ENCODE measurements around the gene PAQR5. TPM values are rescaled to one million over a fixed set of nuclear protein-coding genes. Genes with fewer than 3 reads are reported as not detected.

The PAQR5 gene
- total and polyA plus RNA-seq, 2 donors from 2014 or later, result 32.7 to 51.3 TPM

DNA sequence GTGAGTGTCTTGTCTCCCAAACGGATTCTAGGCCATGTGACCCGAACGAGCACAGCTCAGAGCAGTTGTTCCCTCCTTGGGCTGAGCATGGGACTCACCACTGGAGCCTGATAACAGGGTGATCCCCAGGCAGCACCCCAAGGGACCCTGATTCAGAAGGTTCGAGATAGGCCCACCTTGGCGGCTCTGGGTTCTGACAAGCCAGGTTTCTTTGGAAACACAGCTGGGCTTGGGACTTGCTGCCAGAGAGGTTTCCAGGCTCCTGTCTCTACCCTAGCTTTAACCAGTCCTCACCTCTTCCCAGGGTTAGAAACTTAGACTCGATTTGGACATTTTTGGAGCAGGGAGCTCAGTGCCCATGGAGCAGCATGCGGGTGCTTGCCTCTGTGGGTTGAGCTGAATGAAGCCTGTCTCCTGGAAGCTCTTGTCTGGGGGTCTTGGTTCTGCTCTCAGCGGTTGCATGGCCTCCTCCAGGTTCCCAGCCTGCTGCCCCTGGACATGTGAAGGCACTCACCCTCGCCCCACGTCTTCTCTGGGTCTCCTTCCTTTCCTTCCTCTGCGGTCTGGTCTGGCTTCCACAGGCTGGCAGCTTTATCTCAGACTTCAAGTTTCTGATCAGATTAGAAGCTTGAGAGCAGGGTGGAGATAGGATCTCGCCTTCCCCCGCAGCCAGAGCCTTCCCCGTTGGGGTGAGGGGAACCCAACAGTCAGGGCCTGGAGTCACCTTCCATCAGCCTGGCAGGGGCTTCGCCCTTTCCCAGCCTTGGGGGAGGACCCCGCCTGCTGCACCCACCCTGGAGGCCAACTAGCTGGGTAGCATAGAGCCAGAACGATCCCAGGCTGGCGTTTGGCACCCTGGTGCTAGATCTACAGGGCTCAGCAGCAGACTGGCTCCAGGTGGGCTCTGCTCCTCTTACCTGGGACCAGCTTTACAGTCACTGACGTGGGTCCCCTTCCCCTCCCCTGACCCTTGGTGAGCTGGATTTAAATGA is 21.0 kb downstream of the PAQR5 start:
- FAIRE-seq, result no peak
- TF ChIP-seq, protein P1, sequence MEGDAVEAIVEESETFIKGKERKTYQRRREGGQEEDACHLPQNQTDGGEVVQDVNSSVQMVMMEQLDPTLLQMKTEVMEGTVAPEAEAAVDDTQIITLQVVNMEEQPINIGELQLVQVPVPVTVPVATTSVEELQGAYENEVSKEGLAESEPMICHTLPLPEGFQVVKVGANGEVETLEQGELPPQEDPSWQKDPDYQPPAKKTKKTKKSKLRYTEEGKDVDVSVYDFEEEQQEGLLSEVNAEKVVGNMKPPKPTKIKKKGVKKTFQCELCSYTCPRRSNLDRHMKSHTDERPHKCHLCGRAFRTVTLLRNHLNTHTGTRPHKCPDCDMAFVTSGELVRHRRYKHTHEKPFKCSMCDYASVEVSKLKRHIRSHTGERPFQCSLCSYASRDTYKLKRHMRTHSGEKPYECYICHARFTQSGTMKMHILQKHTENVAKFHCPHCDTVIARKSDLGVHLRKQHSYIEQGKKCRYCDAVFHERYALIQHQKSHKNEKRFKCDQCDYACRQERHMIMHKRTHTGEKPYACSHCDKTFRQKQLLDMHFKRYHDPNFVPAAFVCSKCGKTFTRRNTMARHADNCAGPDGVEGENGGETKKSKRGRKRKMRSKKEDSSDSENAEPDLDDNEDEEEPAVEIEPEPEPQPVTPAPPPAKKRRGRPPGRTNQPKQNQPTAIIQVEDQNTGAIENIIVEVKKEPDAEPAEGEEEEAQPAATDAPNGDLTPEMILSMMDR (IDR thresholded peaks at IDR 0.05; ENCODE audit: borderline replicate concordance, extremely low read depth, insufficient read depth), result no peak
- intact Hi-C loops (cut with DNase I), result no loop called here
- Histone ChIP-seq H3K27me3 (ENCODE audit: control insufficient read depth, insufficient read depth, low read length) (no peaks in the 10 kb centered on the region), H3K27ac (ENCODE audit: low read depth in 2 of 2, low read length in 2 of 2) (peak overlapping the region; percentile 5 to 61), H3K4me1 (ENCODE audit: control insufficient read depth in 2 of 3, insufficient read depth in 2 of 3, low read depth in 1 of 3, low read length in 3 of 3) (peaks cover 0 to 50% (median 35%) of the 10 kb centered on the region in 3 donors), H3K4me3 (ENCODE audit: low read length in 3 of 3) (peak overlapping the region in 1 of 3 donors; percentile 25), H3K9me3 (ENCODE audit: control insufficient read depth in 2 of 3, insufficient read depth in 1 of 3, low read length in 3 of 3) (no peaks in the 10 kb centered on the region), H3K36me3 (ENCODE audit: control insufficient read depth in 2 of 3, insufficient read depth in 3 of 3, low read length in 3 of 3) (no peaks in the 10 kb centered on the region), H3K9ac (ENCODE audit: low read length in 3 of 3) (peak overlapping the region in 1 of 3 donors; percentile 63)
- DNase-seq, result no peak

DNA sequence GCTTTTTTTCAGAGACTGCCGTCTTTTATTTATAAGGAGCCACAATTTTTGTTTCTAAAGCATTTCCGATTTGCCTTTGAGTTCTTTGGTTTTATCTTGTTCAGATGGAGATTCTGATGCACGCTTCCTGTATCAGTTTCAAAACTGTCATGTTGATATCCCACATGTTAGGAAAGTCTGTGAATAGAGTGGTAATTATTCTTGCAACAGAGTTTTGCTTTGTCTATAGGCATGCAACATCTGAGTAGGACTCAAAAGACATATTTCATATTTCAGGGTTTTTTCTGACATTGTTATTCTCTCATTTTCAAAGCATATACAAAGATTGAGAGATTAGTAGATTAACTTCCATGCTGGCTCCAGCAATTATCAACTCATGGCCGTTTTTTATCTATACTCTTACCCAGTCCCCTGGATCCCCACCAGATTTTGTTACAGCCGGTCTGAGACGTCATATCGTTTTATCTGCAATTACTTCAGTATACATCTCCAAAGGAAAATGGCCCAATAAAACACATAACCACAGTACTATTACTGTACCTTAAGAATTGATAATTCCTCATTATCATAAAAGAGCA is 22.4 kb downstream of the PAQR5 start:
- TF ChIP-seq, protein P1 (IDR thresholded peaks at IDR 0.05; ENCODE audit: borderline replicate concordance, extremely low read depth, insufficient read depth), result no peak
- intact Hi-C loops (cut with DNase I), result no loop called here
- FAIRE-seq (no peak), DNase-seq (no peak)
- Histone ChIP-seq H3K9ac (ENCODE audit: low read length in 3 of 3) (no peak overlapping the region), H3K27me3 (ENCODE audit: control insufficient read depth, insufficient read depth, low read length) (no peaks in the 10 kb centered on the region), H3K27ac (ENCODE audit: low read depth in 2 of 2, low read length in 2 of 2) (no peak overlapping the region), H3K4me1 (ENCODE audit: control insufficient read depth in 2 of 3, insufficient read depth in 2 of 3, low read depth in 1 of 3, low read length in 3 of 3) (peaks cover 0 to 52% (median 33%) of the 10 kb centered on the region in 3 donors), H3K4me3 (ENCODE audit: low read length in 3 of 3) (no peak overlapping the region), H3K36me3 (ENCODE audit: control insufficient read depth in 2 of 3, insufficient read depth in 3 of 3, low read length in 3 of 3) (peaks cover 0 to 3% (median 0%) of the 10 kb centered on the region in 3 donors), H3K9me3 (ENCODE audit: control insufficient read depth in 2 of 3, insufficient read depth in 1 of 3, low read length in 3 of 3) (no peaks in the 10 kb centered on the region)

DNA sequence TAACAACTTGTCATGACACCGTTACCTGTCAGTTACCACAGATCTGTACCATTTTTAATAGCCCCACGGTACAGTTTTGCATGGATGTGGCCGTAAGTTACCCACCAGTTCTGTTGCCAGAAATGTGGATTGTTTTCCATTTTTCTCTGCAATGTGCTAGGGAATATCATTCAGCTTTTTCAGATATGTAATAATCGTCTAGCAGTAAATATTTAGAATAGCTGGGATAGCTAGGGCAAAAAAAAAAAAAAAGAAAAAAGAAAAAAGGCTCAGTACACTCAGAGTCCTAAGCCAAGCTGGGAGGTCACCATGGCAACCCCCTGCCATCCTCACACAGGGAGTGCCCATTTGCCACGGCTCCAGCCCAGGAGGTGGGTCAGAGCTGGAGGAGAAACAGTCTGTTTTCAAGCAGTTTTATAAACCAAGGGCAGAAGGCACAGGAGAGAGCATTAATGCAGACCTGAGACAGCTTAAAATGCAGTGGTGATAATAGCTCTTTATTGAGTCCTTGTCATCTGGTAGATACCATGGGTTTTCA is 25.2 kb downstream of the PAQR5 start:
- Histone ChIP-seq H3K4me1 (ENCODE audit: control insufficient read depth in 2 of 3, insufficient read depth in 2 of 3, low read depth in 1 of 3, low read length in 3 of 3) (peaks cover 0 to 44% (median 36%) of the 10 kb centered on the region in 3 donors), H3K36me3 (ENCODE audit: control insufficient read depth in 2 of 3, insufficient read depth in 3 of 3, low read length in 3 of 3) (peaks cover 0 to 3% (median 0%) of the 10 kb centered on the region in 3 donors), H3K9me3 (ENCODE audit: control insufficient read depth in 2 of 3, insufficient read depth in 1 of 3, low read length in 3 of 3) (no peaks in the 10 kb centered on the region), H3K4me3 (ENCODE audit: low read length in 3 of 3) (no peak overlapping the region), H3K9ac (ENCODE audit: low read length in 3 of 3) (no peak overlapping the region), H3K27ac (ENCODE audit: low read depth in 2 of 2, low read length in 2 of 2) (peak overlapping the region in 1 of 2 donors; percentile 3), H3K27me3 (ENCODE audit: control insufficient read depth, insufficient read depth, low read length) (no peaks in the 10 kb centered on the region)
- FAIRE-seq (no peak), DNase-seq (peak in 2 of 5 donors; percentile 36 to 59)
- TF ChIP-seq, protein P1 (IDR thresholded peaks at IDR 0.05; ENCODE audit: borderline replicate concordance, extremely low read depth, insufficient read depth), result no peak
- intact Hi-C loops (cut with DNase I), result no loop called here
